ENCODE measurements around the gene C4BPB. TPM values are rescaled to one million over a fixed set of nuclear protein-coding genes. Genes with fewer than 3 reads are reported as not detected.

The C4BPB gene
- total RNA-seq, 1 donor from 2014 or later: 0.47 TPM

DNA sequence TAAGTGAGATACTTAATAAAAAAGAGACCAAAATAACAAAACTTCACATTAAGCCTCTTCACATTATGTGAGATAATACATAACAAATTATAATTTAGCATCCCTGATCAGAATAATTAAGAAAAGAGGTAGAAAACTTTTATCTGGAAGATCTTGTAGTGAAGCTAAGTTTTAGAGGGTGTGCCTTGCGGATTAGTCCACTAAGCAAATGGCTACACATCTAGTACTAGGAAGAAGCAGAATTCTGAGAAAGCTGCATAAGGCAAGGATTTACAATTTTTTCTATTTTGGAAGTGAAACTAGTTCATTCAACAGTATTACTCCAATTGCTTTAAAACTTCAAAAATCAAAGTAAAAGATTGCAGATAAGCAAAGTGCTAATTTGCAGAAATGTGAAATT is 41.2 kb upstream of the C4BPB start:
- intact Hi-C loops (cut with micrococcal nuclease): no loop called here
- Mint-ChIP-seq H3K27me3 (no peaks in the 10 kb centered on the region), H3K4me3 (no peak overlapping the region), H3K27ac (no peak overlapping the region), H3K9me3 (no peaks in the 10 kb centered on the region), H3K4me1 (peaks cover 47% of the 10 kb centered on the region), H3K36me3 (ENCODE audit: low read depth) (peaks cover 47% of the 10 kb centered on the region)
- ATAC-seq (ENCODE audit: low read depth) (no peak), DNase-seq (no peak)
- TF ChIP-seq, protein P1, sequence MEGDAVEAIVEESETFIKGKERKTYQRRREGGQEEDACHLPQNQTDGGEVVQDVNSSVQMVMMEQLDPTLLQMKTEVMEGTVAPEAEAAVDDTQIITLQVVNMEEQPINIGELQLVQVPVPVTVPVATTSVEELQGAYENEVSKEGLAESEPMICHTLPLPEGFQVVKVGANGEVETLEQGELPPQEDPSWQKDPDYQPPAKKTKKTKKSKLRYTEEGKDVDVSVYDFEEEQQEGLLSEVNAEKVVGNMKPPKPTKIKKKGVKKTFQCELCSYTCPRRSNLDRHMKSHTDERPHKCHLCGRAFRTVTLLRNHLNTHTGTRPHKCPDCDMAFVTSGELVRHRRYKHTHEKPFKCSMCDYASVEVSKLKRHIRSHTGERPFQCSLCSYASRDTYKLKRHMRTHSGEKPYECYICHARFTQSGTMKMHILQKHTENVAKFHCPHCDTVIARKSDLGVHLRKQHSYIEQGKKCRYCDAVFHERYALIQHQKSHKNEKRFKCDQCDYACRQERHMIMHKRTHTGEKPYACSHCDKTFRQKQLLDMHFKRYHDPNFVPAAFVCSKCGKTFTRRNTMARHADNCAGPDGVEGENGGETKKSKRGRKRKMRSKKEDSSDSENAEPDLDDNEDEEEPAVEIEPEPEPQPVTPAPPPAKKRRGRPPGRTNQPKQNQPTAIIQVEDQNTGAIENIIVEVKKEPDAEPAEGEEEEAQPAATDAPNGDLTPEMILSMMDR (IDR thresholded peaks at IDR 0.05): no peak
- ChIA-PET CTCF (interaction anchor here (1.8 to 2.2 kb wide), 2 partner anchors 37 to 452 kb away, joined by 5 to 8 read pairs; no protein-coding TSS in a partner anchor), POLR2A (no interaction called here)

DNA sequence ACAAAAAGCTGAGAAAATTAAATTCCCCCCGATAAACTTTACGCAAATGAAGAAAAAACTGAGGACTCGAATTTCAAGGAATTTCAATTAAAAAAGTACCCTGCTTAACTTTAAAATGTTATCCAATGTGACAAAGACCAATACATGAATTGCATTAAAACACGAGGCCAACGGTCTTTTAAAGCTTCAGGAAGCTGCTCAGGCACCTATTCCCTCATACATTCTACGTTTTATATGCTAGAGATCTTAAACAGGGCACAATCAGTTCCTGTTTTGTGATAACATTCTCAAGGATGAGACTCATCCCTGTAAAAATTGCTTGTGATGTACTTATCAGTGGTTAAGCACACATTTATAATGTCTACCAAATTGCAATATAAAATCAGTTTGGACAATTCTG is 40.6 kb upstream of the C4BPB start:
- DNase-seq: no peak
- Mint-ChIP-seq H3K27ac (no peak overlapping the region), H3K4me3 (no peak overlapping the region), H3K27me3 (no peaks in the 10 kb centered on the region), H3K36me3 (ENCODE audit: low read depth) (peaks cover 49% of the 10 kb centered on the region), H3K4me1 (peaks cover 52% of the 10 kb centered on the region), H3K9me3 (no peaks in the 10 kb centered on the region)
- ChIA-PET POLR2A (no interaction called here), CTCF (interaction anchor here (0.8 to 3.0 kb wide), 5 partner anchors 27 to 451 kb away, joined by 5 to 26 read pairs (median 6); no protein-coding TSS in a partner anchor)
- intact Hi-C loops (cut with micrococcal nuclease): no loop called here
- no peak for ATAC-seq (ENCODE audit: low read depth)
- TF ChIP-seq, protein P1 (IDR thresholded peaks at IDR 0.05): no peak

DNA sequence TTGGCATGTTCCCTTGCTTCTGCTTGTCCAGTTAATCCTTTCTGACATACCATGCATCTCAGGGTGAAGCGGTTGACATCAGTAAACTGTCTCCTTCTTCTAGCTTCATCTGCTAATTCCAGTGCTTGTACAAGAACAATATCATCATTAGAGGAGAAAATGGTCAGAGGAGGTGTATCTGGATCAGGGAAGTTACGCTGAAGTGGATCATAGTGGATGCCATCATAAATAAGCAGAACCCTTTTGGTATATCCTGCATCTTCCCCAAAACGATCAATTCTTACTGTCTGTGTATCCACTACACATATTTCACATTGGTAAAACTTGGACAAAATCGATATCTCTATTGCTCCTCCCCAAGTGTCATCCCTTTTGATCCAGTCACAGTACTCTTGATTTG is 39.6 kb upstream of the C4BPB start:
- ATAC-seq (ENCODE audit: low read depth) (no peak), DNase-seq (no peak)
- H3K4me3 Mint-ChIP-seq: no peak overlapping the region
- intact Hi-C loops (cut with micrococcal nuclease): no loop called here
- H3K27me3 Mint-ChIP-seq: no peaks in the 10 kb centered on the region
- peaks cover 53% of the 10 kb centered on the region for H3K36me3 Mint-ChIP-seq (ENCODE audit: low read depth)
- H3K27ac Mint-ChIP-seq: no peak overlapping the region
- TF ChIP-seq, protein P1 (IDR thresholded peaks at IDR 0.05): no peak
- ChIA-PET CTCF (interaction anchor here (0.8 to 3.0 kb wide), 8 partner anchors 10 to 453 kb away, joined by 3 to 26 read pairs (median 8); no protein-coding TSS in a partner anchor), POLR2A (interaction anchor here (1.6 kb wide), 1 partner anchor 450 kb away, joined by 5 read pairs; no protein-coding TSS in a partner anchor)
- no peaks in the 10 kb centered on the region for H3K9me3 Mint-ChIP-seq
- peaks cover 60% of the 10 kb centered on the region for H3K4me1 Mint-ChIP-seq

DNA sequence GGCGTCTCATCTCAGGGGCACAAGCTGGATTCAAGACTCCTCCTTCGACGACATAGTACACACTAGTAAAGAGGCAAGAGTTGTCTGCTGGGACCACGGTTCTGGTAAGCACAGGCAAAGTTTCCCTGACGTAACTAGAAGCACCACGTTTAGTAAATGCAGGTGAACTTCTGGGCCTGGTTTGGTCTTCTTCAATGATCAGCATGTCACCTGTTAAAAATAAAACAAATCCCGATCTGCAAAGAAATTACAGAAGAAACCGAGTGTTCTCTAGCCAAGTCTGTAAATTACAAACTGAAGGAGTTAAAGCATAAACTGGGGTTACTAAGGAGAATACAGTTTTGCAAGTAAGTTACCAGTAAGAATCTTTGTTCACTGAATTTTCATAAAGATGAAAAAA is 39.1 kb upstream of the C4BPB start:
- intact Hi-C loops (cut with micrococcal nuclease): no loop called here
- Mint-ChIP-seq H3K36me3 (ENCODE audit: low read depth) (peaks cover 52% of the 10 kb centered on the region), H3K4me1 (peaks cover 64% of the 10 kb centered on the region), H3K27me3 (no peaks in the 10 kb centered on the region), H3K27ac (no peak overlapping the region), H3K4me3 (peak overlapping the region; percentile 98), H3K9me3 (no peaks in the 10 kb centered on the region)
- DNase-seq: no peak
- POLR2A ChIA-PET: interaction anchor here (0.8 to 1.6 kb wide), 3 partner anchors 17 to 450 kb away, joined by 3 to 5 read pairs (median 4); partner anchors contain the start of genes C1orf116 and EIF2D
- TF ChIP-seq, protein P1 (IDR thresholded peaks at IDR 0.05): no peak
- ATAC-seq (ENCODE audit: low read depth): no peak
- CTCF ChIA-PET: interaction anchor here (0.8 to 3.0 kb wide), 12 partner anchors 8 to 453 kb away, joined by 3 to 26 read pairs (median 5); partner anchors contain the start of genes CR1 and CR2

DNA sequence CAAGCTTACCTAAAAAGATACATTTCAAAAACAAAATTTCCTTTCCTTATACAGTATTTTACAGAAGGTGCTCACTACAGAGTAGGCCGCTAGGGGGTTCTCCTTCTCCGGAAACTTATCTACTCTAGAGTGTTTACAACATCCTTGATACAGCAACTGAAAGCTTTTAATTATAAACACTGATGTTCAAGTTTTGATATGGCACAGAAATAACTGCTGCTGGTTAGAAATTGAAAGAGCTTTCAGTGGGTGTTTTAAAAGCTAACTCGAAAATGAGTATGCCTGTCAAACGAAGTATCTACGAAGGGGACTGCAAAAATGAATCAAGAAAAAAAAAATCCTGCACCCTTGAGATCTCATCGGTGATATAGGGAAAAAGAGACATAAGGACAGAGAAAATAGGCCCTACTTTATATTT is 38.7 kb upstream of the C4BPB start:
- Mint-ChIP-seq H3K9me3 (no peaks in the 10 kb centered on the region), H3K4me1 (peaks cover 67% of the 10 kb centered on the region), H3K36me3 (ENCODE audit: low read depth) (peaks cover 48% of the 10 kb centered on the region), H3K4me3 (peak overlapping the region; percentile 98), H3K27ac (peak overlapping the region; percentile 92), H3K27me3 (no peaks in the 10 kb centered on the region)
- no peak for DNase-seq
- POLR2A ChIA-PET: interaction anchor here (0.8 to 1.6 kb wide), 3 partner anchors 18 to 449 kb away, joined by 3 to 5 read pairs (median 4); partner anchors contain the start of genes C1orf116 and EIF2D
- intact Hi-C loops (cut with micrococcal nuclease): loop anchor here (1.0 to 5.0 kb wide), 5 partner anchors 27 to 449 kb away; partner anchors contain the start of genes EIF2D and FCMR
- ATAC-seq (ENCODE audit: low read depth): peak; percentile 16
- CTCF ChIA-PET: interaction anchor here (0.7 to 3.0 kb wide), 14 partner anchors 9 to 452 kb away, joined by 3 to 26 read pairs (median 4); partner anchors contain the start of genes CR1 and CR2
- TF ChIP-seq, protein P1 (IDR thresholded peaks at IDR 0.05): peak; percentile 55

All from activated B cell treated with CpG ODN at 0.5 μM for 24 hours (primary cell).